22Rv1 (cell line): ENCODE measurements around the gene RNF7.

Source experiments
- ZFX ChIP-seq: fragments of 450-650 bp; IDR thresholded peaks from 2 replicates; pipeline ENCODE4 v1.6.1; 2017; ENCODE audit warnings: antibody characterized with exemption, borderline replicate concordance
- TF ChIP-seq, protein P1 (sequence below): fragments of 450-650 bp; IDR thresholded peaks from 2 replicates; pipeline ENCODE4 v1.5.1; 2017; ENCODE audit warnings: mild to moderate bottlenecking

GRCh38 chr3:141777957-141778813 is 40.1 kb downstream of the RNF7 start:
- TF ChIP-seq, protein P1, sequence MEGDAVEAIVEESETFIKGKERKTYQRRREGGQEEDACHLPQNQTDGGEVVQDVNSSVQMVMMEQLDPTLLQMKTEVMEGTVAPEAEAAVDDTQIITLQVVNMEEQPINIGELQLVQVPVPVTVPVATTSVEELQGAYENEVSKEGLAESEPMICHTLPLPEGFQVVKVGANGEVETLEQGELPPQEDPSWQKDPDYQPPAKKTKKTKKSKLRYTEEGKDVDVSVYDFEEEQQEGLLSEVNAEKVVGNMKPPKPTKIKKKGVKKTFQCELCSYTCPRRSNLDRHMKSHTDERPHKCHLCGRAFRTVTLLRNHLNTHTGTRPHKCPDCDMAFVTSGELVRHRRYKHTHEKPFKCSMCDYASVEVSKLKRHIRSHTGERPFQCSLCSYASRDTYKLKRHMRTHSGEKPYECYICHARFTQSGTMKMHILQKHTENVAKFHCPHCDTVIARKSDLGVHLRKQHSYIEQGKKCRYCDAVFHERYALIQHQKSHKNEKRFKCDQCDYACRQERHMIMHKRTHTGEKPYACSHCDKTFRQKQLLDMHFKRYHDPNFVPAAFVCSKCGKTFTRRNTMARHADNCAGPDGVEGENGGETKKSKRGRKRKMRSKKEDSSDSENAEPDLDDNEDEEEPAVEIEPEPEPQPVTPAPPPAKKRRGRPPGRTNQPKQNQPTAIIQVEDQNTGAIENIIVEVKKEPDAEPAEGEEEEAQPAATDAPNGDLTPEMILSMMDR: no peak
- TF ChIP-seq ZFX: no peak
